Activated T-cell treated with anti-CD3 and anti-CD28 coated beads, Interleukin-2, amount 50 U/mL, for 4 hours (primary cell): ENCODE measurements around the gene LEPR. TPM values are rescaled to one million over a fixed set of nuclear protein-coding genes. Genes with fewer than 3 reads are reported as not detected.
A peak's percentile ranks its signal among the peaks of the same experiment; 100 is the strongest.

Experiments used
- ATAC-seq, 2 donors: fragments of 200-7000 bp; cut with Tn5 transposase; one replicate each; pipeline ENCODE4 v1.10.0; 2021
- DNase-seq: peaks from one replicate; pipeline ENCODE4 v3.0.0-alpha.2; 2020
- H3K27me3 Mint-ChIP-seq: one replicate; pipeline ENCODE4 v1.8.0; 2021; ENCODE audit warnings: low read depth, mixed read lengths
- H3K36me3 Mint-ChIP-seq: one replicate; pipeline ENCODE4 v1.8.0; 2022; ENCODE audit warnings: mixed read lengths; ENCODE audit not compliant: insufficient read depth
- H3K4me1 Mint-ChIP-seq: one replicate; pipeline ENCODE4 v1.8.0; 2021; ENCODE audit warnings: low read depth, mixed read lengths
- H3K4me3 Mint-ChIP-seq: one replicate; pipeline ENCODE4 v1.8.0; 2021; ENCODE audit warnings: mild to moderate bottlenecking, moderate library complexity, mixed read lengths
- H3K9me3 Mint-ChIP-seq: one replicate; pipeline ENCODE4 v1.8.0; 2021; ENCODE audit warnings: mixed read lengths
- total RNA-seq, 3 donors: library from RNA; stranded (reverse); gene quantifications; one replicate each; pipeline ENCODE4 v1.2.1, GENCODE V29; 2021

The LEPR gene
- total RNA-seq, 3 donors from 2014 or later = 0.32 to 0.38 (median 0.38) TPM

DNA sequence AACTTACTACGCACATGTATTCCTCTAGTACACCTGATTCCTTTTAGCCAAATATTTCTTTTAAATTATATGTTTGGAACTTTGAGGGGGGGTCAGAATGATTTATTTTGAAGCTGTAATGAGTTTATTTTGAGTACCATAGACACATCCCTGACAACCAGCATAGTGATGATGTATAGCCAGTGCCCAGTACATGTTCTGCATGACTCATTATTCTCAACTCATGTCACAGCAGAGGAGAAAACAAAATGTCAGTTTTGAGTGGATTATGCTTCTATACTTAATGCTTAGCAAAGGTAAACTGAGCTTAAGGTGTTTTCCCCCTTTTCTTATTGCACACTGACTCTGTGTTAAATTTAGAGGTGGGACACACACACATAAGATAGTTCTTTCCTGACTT, 22.4 kb upstream of the LEPR start:
- Mint-ChIP-seq H3K4me3 (no peak overlapping the region), H3K4me1 (peaks cover 24% of the 10 kb centered on the region), H3K9me3 (no peaks in the 10 kb centered on the region), H3K36me3 (peaks cover 3% of the 10 kb centered on the region), H3K27me3 (no peaks in the 10 kb centered on the region)
- ATAC-seq = no peak
- no peak for DNase-seq

DNA sequence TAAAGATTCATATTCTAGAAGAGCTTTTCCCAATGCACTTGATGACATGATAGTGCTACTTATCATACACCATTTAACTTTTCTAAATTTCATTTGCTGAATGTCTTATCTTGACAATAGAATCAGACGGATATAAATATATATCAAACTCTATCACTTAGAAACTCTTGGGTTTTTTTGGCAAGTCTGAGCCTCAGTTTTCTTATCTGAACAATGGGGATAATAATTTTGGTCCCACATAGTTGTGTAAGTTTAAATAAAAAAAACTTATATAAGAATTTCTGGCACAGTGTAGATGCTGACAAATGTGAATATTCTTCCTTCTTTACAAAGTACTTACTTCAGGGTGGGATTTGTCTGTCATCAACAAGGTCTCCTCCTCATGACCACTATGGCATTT, 21.5 kb upstream of the LEPR start:
- Mint-ChIP-seq H3K4me3 (no peak overlapping the region), H3K36me3 (peaks cover 3% of the 10 kb centered on the region), H3K9me3 (no peaks in the 10 kb centered on the region), H3K4me1 (peaks cover 16% of the 10 kb centered on the region), H3K27me3 (no peaks in the 10 kb centered on the region)
- no peak for ATAC-seq
- no peak for DNase-seq

DNA sequence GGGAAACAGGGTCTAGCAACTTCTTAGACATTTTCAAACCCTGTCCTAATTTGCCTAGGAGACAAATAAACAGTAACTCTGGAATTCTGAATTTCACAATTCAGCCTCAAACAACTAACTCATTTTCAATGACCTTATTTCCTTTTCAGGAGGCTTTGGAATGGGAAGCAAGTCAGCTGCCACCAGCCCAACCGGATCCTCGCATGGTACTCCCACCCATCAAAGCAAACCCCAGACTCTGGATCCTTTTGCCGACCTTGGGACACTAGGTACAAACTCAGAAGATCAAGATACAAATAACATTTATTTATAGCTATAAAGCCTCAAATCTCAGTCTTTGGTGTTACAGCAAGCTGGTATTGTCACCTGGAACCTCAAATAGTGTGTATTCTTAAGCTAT, 18.9 kb upstream of the LEPR start:
- H3K4me3 Mint-ChIP-seq = no peak overlapping the region

DNA sequence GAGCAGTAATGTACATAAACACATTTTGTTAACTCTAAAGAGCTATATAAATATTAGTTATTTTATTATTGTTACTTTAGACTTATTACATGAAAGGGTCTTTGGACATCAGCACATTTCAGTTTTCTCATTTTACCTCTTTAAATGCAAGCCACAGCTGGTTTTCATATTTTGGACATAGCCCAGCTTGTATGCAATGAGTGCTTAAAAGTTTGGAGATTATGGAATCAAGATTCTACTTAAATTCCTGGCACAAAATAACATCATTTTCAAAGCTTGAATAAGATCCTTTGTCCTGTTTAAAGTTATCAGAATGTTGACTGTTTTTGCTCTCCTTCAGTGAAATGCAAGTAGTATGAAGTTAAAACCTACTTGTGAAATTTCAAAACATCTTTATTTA, 15.5 kb upstream of the LEPR start:
- Mint-ChIP-seq H3K27me3 (no peaks in the 10 kb centered on the region), H3K4me1 (no peaks in the 10 kb centered on the region), H3K36me3 (peaks cover 10% of the 10 kb centered on the region), H3K9me3 (peaks cover 4% of the 10 kb centered on the region), H3K4me3 (no peak overlapping the region)
- no peak for DNase-seq
- ATAC-seq = no peak

More for the DNA sequence above, 18.9 kb upstream of the LEPR start:
- Mint-ChIP-seq H3K4me1 (peaks cover 2% of the 10 kb centered on the region), H3K36me3 (peaks cover 7% of the 10 kb centered on the region), H3K27me3 (no peaks in the 10 kb centered on the region), H3K9me3 (no peaks in the 10 kb centered on the region)
- ATAC-seq = no peak
- DNase-seq = no peak

DNA sequence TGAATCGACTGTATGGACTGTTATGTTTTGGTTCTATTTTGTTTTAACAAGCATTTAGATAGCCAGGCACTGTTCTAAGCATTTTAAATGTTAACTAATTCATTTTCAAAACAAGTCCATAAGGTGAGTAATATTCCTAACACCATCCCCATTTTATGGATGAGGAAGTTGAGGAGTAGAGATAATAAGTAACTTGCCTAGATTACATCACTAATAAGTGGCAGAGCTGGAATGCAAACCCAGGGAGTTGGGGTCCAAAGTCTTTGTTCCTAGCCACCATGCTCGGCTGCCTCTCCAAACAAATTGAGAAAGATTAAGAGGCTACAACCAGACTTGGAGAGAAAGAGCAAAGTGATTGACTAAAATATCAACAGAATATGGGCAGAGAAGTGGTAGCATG, 12.6 kb upstream of the LEPR start:
- no peaks in the 10 kb centered on the region for H3K4me1 Mint-ChIP-seq
- H3K36me3 Mint-ChIP-seq = peaks cover 10% of the 10 kb centered on the region
- H3K9me3 Mint-ChIP-seq = peaks cover 4% of the 10 kb centered on the region
- no peak overlapping the region for H3K4me3 Mint-ChIP-seq
- no peak for DNase-seq
- no peaks in the 10 kb centered on the region for H3K27me3 Mint-ChIP-seq
- no peak for ATAC-seq

DNA sequence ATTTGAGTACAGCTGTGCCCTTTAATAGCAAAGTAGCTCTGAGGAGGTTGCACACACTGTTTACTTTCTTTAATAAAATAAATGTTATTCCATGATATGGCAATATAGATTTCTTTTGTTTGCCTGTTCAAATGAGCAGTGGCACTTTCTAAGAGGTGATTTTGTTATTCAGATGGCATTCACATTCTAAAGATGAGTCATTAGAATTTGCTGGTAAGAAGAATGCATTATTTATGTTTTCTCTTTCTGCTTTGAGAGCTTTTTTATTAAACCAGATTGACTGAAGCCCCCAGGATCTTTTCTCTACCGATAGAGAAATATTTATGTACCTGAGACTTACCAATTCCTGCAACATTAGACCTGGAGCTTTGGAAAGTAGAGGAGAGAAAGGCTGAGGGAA, 11.2 kb upstream of the LEPR start:
- ATAC-seq = no peak
- peaks cover 4% of the 10 kb centered on the region for H3K9me3 Mint-ChIP-seq
- DNase-seq = no peak
- no peak overlapping the region for H3K4me3 Mint-ChIP-seq
- peaks cover 1% of the 10 kb centered on the region for H3K27me3 Mint-ChIP-seq
- H3K36me3 Mint-ChIP-seq = peaks cover 13% of the 10 kb centered on the region
- H3K4me1 Mint-ChIP-seq = no peaks in the 10 kb centered on the region

DNA sequence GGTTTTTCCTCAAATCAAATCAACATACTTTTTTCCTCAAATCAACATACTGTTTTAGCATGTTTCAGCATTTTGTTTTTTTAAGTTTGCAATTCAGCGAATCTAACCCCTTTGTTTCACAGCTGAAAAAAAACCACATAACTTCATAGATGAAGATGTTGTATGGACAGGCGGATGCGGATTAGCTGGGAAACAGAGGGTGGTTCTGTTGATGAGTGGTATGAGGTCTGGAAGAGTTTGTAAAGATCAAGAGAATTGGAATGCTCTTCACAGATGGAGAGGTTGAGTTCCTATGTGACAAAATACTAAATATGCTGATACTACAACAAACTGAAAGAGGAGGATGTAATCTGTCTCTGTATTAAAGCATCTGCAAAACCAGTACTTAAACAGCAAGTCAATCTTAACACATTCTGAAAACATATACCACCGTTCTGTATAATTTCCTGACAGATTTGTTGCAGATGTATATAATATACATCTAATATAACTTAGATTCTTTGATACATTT, 10.6 kb upstream of the LEPR start:
- Mint-ChIP-seq H3K27me3 (peaks cover 3% of the 10 kb centered on the region), H3K36me3 (peaks cover 13% of the 10 kb centered on the region), H3K4me3 (no peak overlapping the region), H3K9me3 (peaks cover 4% of the 10 kb centered on the region), H3K4me1 (no peaks in the 10 kb centered on the region)
- ATAC-seq (no peak), DNase-seq (no peak)

DNA sequence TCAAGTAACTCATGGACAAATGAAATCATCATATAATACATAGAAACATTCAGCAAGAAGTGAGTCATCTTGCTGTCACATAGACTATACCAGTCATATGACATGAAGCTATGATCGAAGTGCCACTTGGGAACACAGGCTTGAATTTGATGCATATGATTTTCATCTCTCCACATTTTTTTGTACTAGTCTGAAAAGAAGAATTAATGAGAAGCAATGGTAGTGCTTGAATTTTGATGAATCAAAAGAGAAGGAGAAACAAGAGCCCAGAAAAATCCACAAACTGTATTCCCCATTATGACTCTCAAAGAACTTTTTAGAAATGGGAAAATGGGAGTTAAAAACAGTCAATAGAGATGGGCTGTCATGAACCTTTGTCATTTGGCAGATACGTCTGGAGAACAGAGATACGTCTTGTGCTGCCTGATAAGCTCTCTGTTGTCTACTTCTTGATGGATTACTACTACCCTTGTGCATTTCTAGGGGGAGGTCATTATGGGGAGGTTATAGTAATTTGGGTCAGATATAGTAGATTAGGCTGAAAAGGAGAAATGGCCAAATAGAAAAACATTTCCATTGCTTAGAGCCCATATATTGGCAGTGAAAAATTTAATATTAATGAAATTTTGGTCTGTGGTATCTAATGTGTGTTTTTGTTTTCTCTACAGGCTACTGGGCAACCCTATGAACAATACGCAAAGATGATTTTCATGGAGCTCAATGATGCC, 8.0 kb upstream of the LEPR start:
- DNase-seq = no peak
- H3K36me3 Mint-ChIP-seq = peaks cover 5% of the 10 kb centered on the region
- peaks cover 4% of the 10 kb centered on the region for H3K9me3 Mint-ChIP-seq
- H3K4me1 Mint-ChIP-seq = no peaks in the 10 kb centered on the region
- peaks cover 7% of the 10 kb centered on the region for H3K27me3 Mint-ChIP-seq
- peak in 1 of 2 donors; percentile 50 for ATAC-seq
- no peak overlapping the region for H3K4me3 Mint-ChIP-seq

DNA sequence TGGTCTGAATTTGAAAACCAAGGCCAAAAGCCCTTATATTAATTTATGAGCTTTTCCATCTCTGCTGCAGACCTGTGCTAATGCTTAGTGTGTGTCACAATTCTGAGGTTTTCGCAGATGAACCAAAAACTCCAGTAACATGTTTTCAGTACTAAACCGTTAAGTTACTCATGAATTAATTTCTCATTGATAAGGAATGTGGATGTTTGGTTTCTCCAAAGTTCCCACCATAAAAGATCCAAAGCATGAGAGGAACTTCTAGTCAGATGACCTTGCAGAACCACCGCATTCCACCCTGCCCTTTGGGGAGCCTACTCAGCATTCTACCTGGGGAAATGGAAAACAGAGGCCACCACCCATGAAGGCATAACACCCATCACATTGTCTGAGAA, 7.5 kb upstream of the LEPR start:
- ATAC-seq = no peak
- Mint-ChIP-seq H3K4me3 (no peak overlapping the region), H3K9me3 (peaks cover 4% of the 10 kb centered on the region), H3K36me3 (peaks cover 5% of the 10 kb centered on the region), H3K27me3 (peaks cover 7% of the 10 kb centered on the region), H3K4me1 (no peaks in the 10 kb centered on the region)
- no peak for DNase-seq

DNA sequence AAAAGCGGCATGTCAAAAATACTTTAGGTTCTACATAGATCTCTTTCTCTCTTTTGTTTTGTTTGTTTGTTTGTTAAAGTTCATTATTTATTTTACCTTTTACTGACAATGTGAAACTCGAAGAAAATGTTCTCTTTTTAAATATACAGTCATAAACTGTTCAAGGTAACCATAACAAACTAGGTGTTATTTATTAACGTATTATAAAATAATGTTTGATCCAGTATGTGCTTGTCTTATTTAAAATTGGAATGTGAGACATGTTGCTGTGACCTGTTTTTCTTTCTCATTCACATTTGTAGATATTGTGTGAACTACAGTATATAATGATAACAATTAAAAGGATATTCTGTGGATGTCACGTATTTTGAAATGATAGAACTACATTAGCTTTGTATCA, 5.9 kb upstream of the LEPR start:
- H3K4me1 Mint-ChIP-seq = peaks cover 3% of the 10 kb centered on the region
- H3K9me3 Mint-ChIP-seq = peaks cover 4% of the 10 kb centered on the region
- H3K36me3 Mint-ChIP-seq = peaks cover 5% of the 10 kb centered on the region
- ATAC-seq (no peak), DNase-seq (no peak)
- H3K27me3 Mint-ChIP-seq = peaks cover 7% of the 10 kb centered on the region
- H3K4me3 Mint-ChIP-seq = no peak overlapping the region

DNA sequence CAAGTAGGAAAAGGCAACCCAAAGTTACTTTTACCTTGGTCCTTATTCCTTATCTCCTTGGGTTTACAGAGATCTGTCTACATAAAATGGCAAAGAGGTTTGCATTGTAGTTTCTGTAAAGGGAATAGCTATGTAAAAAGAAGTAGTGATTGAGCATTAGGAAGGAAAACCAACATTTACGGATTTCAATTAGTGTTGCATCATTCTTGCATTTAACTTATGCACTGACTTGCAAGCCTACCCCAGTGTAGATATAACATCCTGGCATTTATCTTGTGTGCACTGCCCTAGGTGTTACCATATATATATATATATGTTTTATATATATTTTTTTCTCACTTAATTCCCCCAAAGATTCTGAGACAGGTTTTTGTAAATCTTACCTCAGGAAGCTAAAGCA, 3.7 kb upstream of the LEPR start:
- Mint-ChIP-seq H3K4me3 (no peak overlapping the region), H3K36me3 (peaks cover 3% of the 10 kb centered on the region), H3K27me3 (peaks cover 7% of the 10 kb centered on the region), H3K9me3 (no peaks in the 10 kb centered on the region), H3K4me1 (peaks cover 6% of the 10 kb centered on the region)
- no peak for ATAC-seq
- no peak for DNase-seq

DNA sequence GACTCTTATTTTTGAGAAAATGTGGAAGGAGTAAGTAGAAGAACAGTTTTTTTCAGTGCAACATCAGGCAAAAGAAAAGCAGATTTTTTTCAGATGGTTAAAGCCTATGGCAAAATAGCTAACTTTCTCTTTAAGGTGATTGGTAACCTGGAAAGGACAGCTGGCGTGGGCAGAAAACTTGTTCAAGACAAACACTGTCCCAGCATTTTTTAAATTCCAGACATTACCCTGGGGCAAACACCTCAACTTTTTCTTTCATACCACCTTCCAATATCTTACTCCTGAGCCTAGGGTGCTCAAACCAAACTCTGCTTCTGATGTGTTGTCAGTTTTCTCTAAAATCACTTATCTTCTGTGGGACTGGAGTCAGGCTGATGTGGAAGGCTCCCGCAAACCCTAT, 2.7 kb upstream of the LEPR start:
- Mint-ChIP-seq H3K36me3 (peaks cover 3% of the 10 kb centered on the region), H3K9me3 (no peaks in the 10 kb centered on the region), H3K4me1 (peaks cover 6% of the 10 kb centered on the region), H3K27me3 (peaks cover 7% of the 10 kb centered on the region), H3K4me3 (no peak overlapping the region)
- DNase-seq (no peak), ATAC-seq (no peak)

DNA sequence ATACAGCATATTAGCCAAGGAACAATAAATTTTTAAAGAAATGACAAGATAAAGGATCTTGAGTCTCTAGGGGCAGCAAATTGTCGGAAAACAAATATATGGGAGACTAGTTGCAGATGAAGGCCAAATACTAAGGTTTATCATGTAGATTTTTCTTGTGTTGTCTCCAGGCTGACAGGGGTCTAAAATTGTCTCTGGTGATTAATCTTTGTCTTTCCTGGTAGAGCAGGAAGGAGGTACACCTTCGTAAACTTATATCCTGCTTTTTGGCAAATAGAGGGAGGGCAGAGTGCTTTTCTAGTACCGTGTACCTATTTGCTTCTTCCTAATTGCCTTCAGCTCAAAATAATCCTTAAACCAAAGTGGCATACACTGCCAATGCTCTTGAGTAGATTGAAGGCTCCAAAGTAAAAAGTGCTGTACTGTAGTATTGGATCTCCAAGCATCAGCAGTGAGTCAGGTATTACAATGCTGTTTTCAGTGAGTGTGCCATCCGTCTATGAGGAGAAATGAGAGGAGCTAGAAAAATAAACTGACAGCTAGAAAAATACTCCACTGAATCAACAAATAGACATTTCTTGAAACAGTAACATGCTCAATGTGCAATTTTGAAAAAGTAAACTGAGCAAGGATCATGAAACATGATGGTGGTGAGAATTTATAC, 1.8 kb upstream of the LEPR start:
- no peak overlapping the region for H3K4me3 Mint-ChIP-seq
- DNase-seq = no peak
- no peaks in the 10 kb centered on the region for H3K36me3 Mint-ChIP-seq
- no peaks in the 10 kb centered on the region for H3K9me3 Mint-ChIP-seq
- H3K27me3 Mint-ChIP-seq = peaks cover 7% of the 10 kb centered on the region
- ATAC-seq = no peak
- peaks cover 7% of the 10 kb centered on the region for H3K4me1 Mint-ChIP-seq

DNA sequence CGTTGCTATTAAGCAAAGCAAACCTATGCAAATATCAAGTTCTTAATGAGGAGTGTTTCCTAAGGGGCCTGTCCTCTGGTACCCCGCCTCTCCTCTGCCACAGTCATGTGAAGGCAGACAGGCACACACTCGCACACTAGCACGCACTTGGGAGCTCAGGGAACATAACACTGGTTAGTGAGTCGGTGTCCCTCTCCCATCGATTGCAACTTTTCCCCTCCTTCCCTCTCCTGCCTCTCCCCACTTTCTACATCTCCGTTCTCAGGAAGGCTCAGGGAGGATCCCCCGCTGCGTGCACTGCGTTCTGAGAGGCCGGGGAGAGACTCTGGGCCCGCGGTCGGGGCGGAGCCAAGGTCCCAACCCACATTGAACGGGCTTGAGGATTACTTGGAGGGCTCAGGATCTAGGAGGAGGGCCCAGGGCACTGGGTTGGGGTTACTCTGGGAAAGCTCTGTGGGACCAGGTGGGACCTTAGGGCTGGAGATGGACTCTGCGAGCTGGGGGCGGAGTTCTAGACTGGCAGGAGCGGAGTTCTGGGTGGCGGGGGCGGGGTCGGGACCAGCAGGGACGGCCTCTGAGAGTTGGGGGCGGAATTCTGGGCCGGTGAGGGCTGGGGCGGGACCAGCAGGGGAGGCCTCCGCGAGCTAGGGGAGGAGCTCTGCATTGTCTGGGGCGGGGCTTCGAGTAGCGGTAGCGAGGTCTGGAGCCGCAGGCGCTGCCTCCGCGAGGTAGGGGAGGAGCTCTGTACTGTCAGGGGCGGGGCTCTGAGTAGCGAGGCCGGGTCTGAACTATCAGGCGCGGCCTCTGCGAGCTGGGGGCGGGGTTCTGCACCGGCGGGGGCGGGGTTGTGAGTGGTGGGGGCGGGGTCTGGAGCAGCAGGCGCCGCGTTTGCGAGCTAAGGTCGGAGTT, 533 bp upstream of the LEPR start:
- Mint-ChIP-seq H3K27me3 (peaks cover 4% of the 10 kb centered on the region), H3K36me3 (peaks cover 4% of the 10 kb centered on the region), H3K9me3 (no peaks in the 10 kb centered on the region), H3K4me1 (peaks cover 14% of the 10 kb centered on the region), H3K4me3 (no peak overlapping the region)
- DNase-seq (peak; percentile 99), ATAC-seq (peak; percentile 92 to 95)
